Limb (tissue), 2 donors: ENCODE results near the gene ANTXR1.

Experiments used
- DNase-seq, 2 donors: peaks; one replicate each; pipeline ENCODE4 v3.0.0-alpha.2; 2016; ENCODE audit errors: extremely low spot score in 2 of 2

Gene ANTXR1

GRCh38 chr2:69033461-69034095 is 20.6 kb downstream of the ANTXR1 start:
- no peak for DNase-seq

- no peak for DNase-seq
Observed at GRCh38 chr2:69034122-69034521, 21.1 kb downstream of the ANTXR1 start.

- DNase-seq: no peak
Observed at GRCh38 chr2:69034845-69035244, 21.9 kb downstream of the ANTXR1 start.

GRCh38 chr2:69036926-69037325 is 23.9 kb downstream of the ANTXR1 start:
- DNase-seq: no peak

GRCh38 chr2:69041214-69041613 is 28.2 kb downstream of the ANTXR1 start:
- DNase-seq: no peak

GRCh38 chr2:69043736-69044400 is 30.9 kb downstream of the ANTXR1 start:
- no peak for DNase-seq

GRCh38 chr2:69046221-69046662 is 33.3 kb downstream of the ANTXR1 start:
- no peak for DNase-seq

GRCh38 chr2:69047625-69048145 is 34.7 kb downstream of the ANTXR1 start:
- DNase-seq: no peak

- DNase-seq: no peak
Observed at GRCh38 chr2:69050802-69051201, 37.8 kb downstream of the ANTXR1 start.

- DNase-seq: no peak
Observed at GRCh38 chr2:69053416-69053965, 40.5 kb downstream of the ANTXR1 start.

- no peak for DNase-seq
Observed at GRCh38 chr2:69054431-69054830, 41.5 kb downstream of the ANTXR1 start.

- no peak for DNase-seq
Observed at GRCh38 chr2:69055688-69056470, 42.9 kb downstream of the ANTXR1 start.

- no peak for DNase-seq
Observed at GRCh38 chr2:69057660-69058059, 44.7 kb downstream of the ANTXR1 start.

- DNase-seq: no peak
Observed at GRCh38 chr2:69059731-69060290, 46.8 kb downstream of the ANTXR1 start.

- no peak for DNase-seq
Observed at GRCh38 chr2:69060938-69061501, 48.0 kb downstream of the ANTXR1 start.

GRCh38 chr2:69061525-69061924 is 48.5 kb downstream of the ANTXR1 start:
- no peak for DNase-seq

GRCh38 chr2:69062307-69062962 is 49.5 kb downstream of the ANTXR1 start:
- DNase-seq: no peak

- no peak for DNase-seq
Observed at GRCh38 chr2:69065735-69066336, 52.9 kb downstream of the ANTXR1 start.

- no peak for DNase-seq
Observed at GRCh38 chr2:69067026-69067630, 54.1 kb downstream of the ANTXR1 start.

GRCh38 chr2:69067866-69068265 is 54.9 kb downstream of the ANTXR1 start:
- no peak for DNase-seq
